ENCODE measurements around the gene HRG. TPM values are rescaled to one million over a fixed set of nuclear protein-coding genes. Genes with fewer than 3 reads are reported as not detected.

Gene HRG
- total and polyA plus RNA-seq, 7 donors: not detected

GRCh38 chr3:186669378-186670084 lies 3.7 kb downstream of the HRG start:
- intact Hi-C loops (cut with DNase I): no loop called here
- no peak overlapping the region for H3K27ac ChIP-seq
- no peak overlapping the region for H3K4me3 ChIP-seq
- TF ChIP-seq CTCF (IDR thresholded peaks at IDR 0.05): no peak
- DNase-seq (no peak), ATAC-seq (no peak)
- H3K27me3 ChIP-seq (ENCODE audit: insufficient read depth in 3 of 3, low read length in 2 of 3): peaks cover 0 to 4% (median 2%) of the 10 kb centered on the region in 3 donors
- H3K9me3 ChIP-seq: no peaks in the 10 kb centered on the region
- no peaks in the 10 kb centered on the region for H3K4me1 ChIP-seq
- WGBS, 3 donors: 72 to 77% (median 76%) methylated on average over 2 of the region's 2 CpGs
- no peaks in the 10 kb centered on the region for H3K36me3 ChIP-seq (ENCODE audit: insufficient read depth in 1 of 2, low read depth in 1 of 2)

GRCh38 chr3:186670155-186670554 lies 4.3 kb downstream of the HRG start:
- TF ChIP-seq CTCF (IDR thresholded peaks at IDR 0.05): no peak
- no peak for ATAC-seq
- no peaks in the 10 kb centered on the region for H3K36me3 ChIP-seq (ENCODE audit: insufficient read depth in 1 of 2, low read depth in 1 of 2)
- no peaks in the 10 kb centered on the region for H3K9me3 ChIP-seq
- H3K27ac ChIP-seq: no peak overlapping the region
- intact Hi-C loops (cut with DNase I): no loop called here
- no peak for DNase-seq
- H3K4me3 ChIP-seq: no peak overlapping the region
- peaks cover 0 to 4% (median 2%) of the 10 kb centered on the region in 3 donors for H3K27me3 ChIP-seq (ENCODE audit: insufficient read depth in 3 of 3, low read length in 2 of 3)
- H3K4me1 ChIP-seq: no peaks in the 10 kb centered on the region

GRCh38 chr3:186671051-186671450 lies 5.2 kb downstream of the HRG start:
- WGBS, 3 donors: 84 to 90% (median 88%) methylated on average over 3 of the region's 3 CpGs
- ATAC-seq: no peak

GRCh38 chr3:186678604-186679003 lies 12.8 kb downstream of the HRG start:
- no peak for TF ChIP-seq CTCF (IDR thresholded peaks at IDR 0.05)
- no peaks in the 10 kb centered on the region for H3K4me1 ChIP-seq
- peaks cover 0 to 2% (median 1%) of the 10 kb centered on the region in 3 donors for H3K27me3 ChIP-seq (ENCODE audit: insufficient read depth in 3 of 3, low read length in 2 of 3)
- no peak for ATAC-seq
- no peak overlapping the region for H3K27ac ChIP-seq
- DNase-seq: no peak
- H3K4me3 ChIP-seq: no peak overlapping the region
- no peaks in the 10 kb centered on the region for H3K9me3 ChIP-seq
- no peaks in the 10 kb centered on the region for H3K36me3 ChIP-seq (ENCODE audit: insufficient read depth in 1 of 2, low read depth in 1 of 2)
- intact Hi-C loops (cut with DNase I): no loop called here

More at GRCh38 chr3:186671051-186671450, 5.2 kb downstream of the HRG start:
- Histone ChIP-seq H3K36me3 (ENCODE audit: insufficient read depth in 1 of 2, low read depth in 1 of 2) (no peaks in the 10 kb centered on the region), H3K9me3 (no peaks in the 10 kb centered on the region), H3K27ac (no peak overlapping the region), H3K4me1 (no peaks in the 10 kb centered on the region), H3K4me3 (no peak overlapping the region), H3K27me3 (ENCODE audit: insufficient read depth in 3 of 3, low read length in 2 of 3) (peaks cover 0 to 4% (median 2%) of the 10 kb centered on the region in 3 donors)
- DNase-seq: no peak
- no peak for TF ChIP-seq CTCF (IDR thresholded peaks at IDR 0.05)
- intact Hi-C loops (cut with DNase I): no loop called here

GRCh38 chr3:186679151-186679550 lies 13.3 kb downstream of the HRG start:
- intact Hi-C loops (cut with DNase I): no loop called here
- no peak for DNase-seq
- Histone ChIP-seq H3K9me3 (no peaks in the 10 kb centered on the region), H3K27me3 (ENCODE audit: insufficient read depth in 3 of 3, low read length in 2 of 3) (peaks cover 0 to 3% (median 0%) of the 10 kb centered on the region in 3 donors), H3K4me3 (no peak overlapping the region), H3K36me3 (ENCODE audit: insufficient read depth in 1 of 2, low read depth in 1 of 2) (no peaks in the 10 kb centered on the region), H3K27ac (no peak overlapping the region), H3K4me1 (no peaks in the 10 kb centered on the region)
- 41 to 48% (median 43%) methylated on average over 1 of the region's 1 CpG for WGBS, 3 donors
- no peak for TF ChIP-seq CTCF (IDR thresholded peaks at IDR 0.05)
- no peak for ATAC-seq

Data from psoas muscle (tissue), 8 donors.